Endothelial cell of umbilical vein (primary cell): ENCODE results near the gene MESP2. TPM values are rescaled to one million over a fixed set of nuclear protein-coding genes. Genes with fewer than 3 reads are reported as not detected.

Experiments used
- BruUV-seq: library from RNA; stranded (reverse); fragments of 400-500 nt; replicated peaks from 2 replicates; lab custom pipeline; 2021; lab: Mats Ljungman, UMichigan
- CTCF ChIA-PET: fragments of 300-600, 350-600 bp; sonication (Branson Sonifier 250); formaldehyde crosslinking; loops from one replicate; lab custom pipeline; 2021; ENCODE audit warnings: antibody characterized with exemption, inconsistent platforms; lab: Charles Lee
- POLR2A ChIA-PET: fragments of 300-600, 350-600 bp; sonication (Branson Sonifier 250); formaldehyde crosslinking; loops from one replicate; lab custom pipeline; 2021; ENCODE audit warnings: antibody characterized with exemption, inconsistent platforms; lab: Charles Lee
- DNase-seq: peaks from one replicate; pipeline ENCODE4 v3.0.0-alpha.2; 2011; ENCODE audit warnings: low read depth, low spot score
- FAIRE-seq: peaks from 2 replicates; lab custom pipeline; 2011; peaks lifted over from hg19 to GRCh38; lab: Jason Lieb, UNC
- H2AFZ ChIP-seq: 2 replicates; pipeline ENCODE4 v1.6.0; 2012; ENCODE audit warnings: low read depth, low read length, control low read depth, inconsistent platforms
- H3K27ac ChIP-seq: 2 replicates; pipeline ENCODE4 v1.5.1; 2011; ENCODE audit warnings: low read depth, mild to moderate bottlenecking, control low read depth, low read length, moderate library complexity; ENCODE audit not compliant: insufficient read depth
- H3K27me3 ChIP-seq, 2 experiments: 2 replicates each; pipeline versions ENCODE4 v1.6.0 to v1.6.1; 2011; ENCODE audit warnings: low read length in 2 of 2, mixed read lengths in 1 of 2; ENCODE audit not compliant: control insufficient read depth in 2 of 2, insufficient read depth in 2 of 2
- H3K36me3 ChIP-seq, 2 experiments: 2 replicates in 1 of 2; 3 replicates in 1 of 2; pipeline ENCODE4 v1.5.1; 2011; ENCODE audit warnings: low read length in 2 of 2, mild to moderate bottlenecking in 1 of 2, moderate library complexity in 1 of 2; ENCODE audit not compliant: control insufficient read depth in 2 of 2, insufficient read depth in 2 of 2; ENCODE audit errors: extremely low read depth in 1 of 2
- H3K4me1 ChIP-seq: 3 replicates; pipeline ENCODE4 v1.5.1; 2011; ENCODE audit warnings: mild to moderate bottlenecking, low read length; ENCODE audit not compliant: control insufficient read depth, insufficient read depth; ENCODE audit errors: extremely low read depth
- H3K4me2 ChIP-seq: 2 replicates; pipeline ENCODE4 v1.6.1; 2011; ENCODE audit warnings: low read length, control low read depth, mixed read lengths; ENCODE audit not compliant: insufficient read depth
- H3K4me3 ChIP-seq, 3 experiments: fragments of 200-600 bp in 1 of 3; sonication (generic), shearing (Covaris generic) in 1 of 3; replicated peaks in 1 of 3; 2 replicates each; pipeline ENCODE4 v1.5.1; 2011 to 2016; ENCODE audit warnings: control low read depth in 3 of 3, low read length in 3 of 3, mild to moderate bottlenecking in 2 of 3, inconsistent platforms in 1 of 3, low read depth in 1 of 3, moderate library complexity in 1 of 3; ENCODE audit not compliant: insufficient read depth in 1 of 3
- H3K79me2 ChIP-seq: 2 replicates; pipeline ENCODE4 v1.6.0; 2012; ENCODE audit warnings: low read length, inconsistent platforms; ENCODE audit not compliant: control insufficient read depth, insufficient read depth
- H3K9ac ChIP-seq: replicated peaks from 2 replicates; pipeline ENCODE3; 2011; ENCODE audit warnings: low read length, control low read depth; ENCODE audit not compliant: insufficient read depth; ENCODE audit errors: extremely low read depth
- H3K9me1 ChIP-seq: replicated peaks from 3 replicates; pipeline ENCODE4 v1.6.0; 2011; ENCODE audit warnings: mild to moderate bottlenecking, low read length; ENCODE audit not compliant: control insufficient read depth, insufficient read depth; ENCODE audit errors: extremely low read depth
- H3K9me3 ChIP-seq: replicated peaks from 2 replicates; pipeline ENCODE4 v1.5.1; 2012; ENCODE audit warnings: low read length, inconsistent platforms; ENCODE audit not compliant: control insufficient read depth, insufficient read depth
- H4K20me1 ChIP-seq: replicated peaks from 2 replicates; pipeline ENCODE3; 2011; ENCODE audit warnings: mild to moderate bottlenecking, low read length; ENCODE audit not compliant: control insufficient read depth, insufficient read depth; ENCODE audit errors: extremely low read depth
- MYC ChIP-seq: IDR thresholded peaks from one replicate; pipeline ENCODE4 v1.6.1; 2011; ENCODE audit warnings: mild to moderate bottlenecking, low read depth, low read length
- POLR2A ChIP-seq: IDR thresholded peaks from 2 replicates; pipeline ENCODE4 v1.6.1; 2012; ENCODE audit warnings: low read depth, mild to moderate bottlenecking, control low read depth, low read length
- POLR2AphosphoS5 ChIP-seq: IDR thresholded peaks from 2 replicates; pipeline ENCODE4 v1.6.1; 2012; ENCODE audit warnings: low read depth, mild to moderate bottlenecking, control low read depth, low read length, moderate library complexity; ENCODE audit not compliant: insufficient read depth
- dilution Hi-C: fragments of 300-500 bp; cut with MboI; formaldehyde crosslinking; loops from one replicate; pipeline ENCODE4 v1.15.0; 2019; ENCODE audit warnings: low sequenced_read_pairs; ENCODE audit not compliant: extremely low pct_ligation_motif_present
- intact Hi-C: fragments of 100-400 bp; cut with micrococcal nuclease; formaldehyde crosslinking; loops from one replicate; pipeline ENCODE4 v1.10.0; 2022
- polyA plus RNA-seq, 4 experiments: library from polyadenylated mRNA; depleted of rRNA in 3 of 4; stranded (reverse) in 3 of 4; unstranded in 1 of 4; fragments of >200 nt; gene quantifications; 2 replicates each; pipeline versions ENCODE4 v1.2.1 to v1.2.3, GENCODE V29; 2011 to 2012; ENCODE audit warnings: missing spikeins in 1 of 4
- total RNA-seq: library from RNA; stranded (reverse); gene quantifications from 2 replicates; pipeline ENCODE4 v1.2.3, GENCODE V29; 2021

Gene MESP2
- total and polyA plus RNA-seq, 2 donors (not counting 3 experiments of a cell fraction or from before 2014, with no cell fraction given), result 0.42 to 0.43 TPM

DNA sequence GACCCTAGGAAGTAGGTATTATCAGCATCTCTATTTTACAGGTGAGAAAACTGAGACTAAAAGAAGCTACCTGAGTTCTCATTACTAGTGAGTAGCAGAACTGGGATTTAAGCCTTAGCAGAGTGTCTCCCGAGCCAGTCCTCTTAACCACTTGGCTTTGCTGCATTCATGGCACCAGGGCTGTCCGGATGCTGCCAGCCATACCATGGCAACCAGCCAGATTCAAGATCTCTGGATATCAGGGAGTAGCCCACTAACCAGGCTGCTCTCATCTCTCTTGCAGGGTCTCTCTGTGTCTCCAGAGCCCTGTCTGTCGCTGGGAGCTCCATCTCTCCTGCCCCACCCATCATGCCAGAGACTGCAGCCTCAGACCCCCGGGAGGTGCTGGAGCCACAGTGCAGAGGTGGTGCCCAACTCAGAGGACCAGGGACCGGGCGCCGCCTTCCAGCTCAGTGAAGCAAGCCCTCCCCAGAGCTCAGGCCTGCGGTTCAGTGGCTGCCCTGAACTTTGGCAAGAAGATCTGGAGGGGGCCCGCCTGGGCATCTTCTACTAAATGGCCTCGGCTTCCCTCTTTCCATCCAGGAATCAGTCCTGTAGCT is 1.7 kb downstream of the MESP2 start:
- intact Hi-C loops, result loop anchor here (2.0 to 5.0 kb wide), 3 partner anchors 17 to 39 kb away; no protein-coding TSS in a partner anchor
- CTCF ChIA-PET, result interaction anchor here (1.1 to 2.4 kb wide), 4 partner anchors 17 to 110 kb away, joined by 3 to 17 read pairs (median 8); no protein-coding TSS in a partner anchor
- FAIRE-seq, result no peak

DNA sequence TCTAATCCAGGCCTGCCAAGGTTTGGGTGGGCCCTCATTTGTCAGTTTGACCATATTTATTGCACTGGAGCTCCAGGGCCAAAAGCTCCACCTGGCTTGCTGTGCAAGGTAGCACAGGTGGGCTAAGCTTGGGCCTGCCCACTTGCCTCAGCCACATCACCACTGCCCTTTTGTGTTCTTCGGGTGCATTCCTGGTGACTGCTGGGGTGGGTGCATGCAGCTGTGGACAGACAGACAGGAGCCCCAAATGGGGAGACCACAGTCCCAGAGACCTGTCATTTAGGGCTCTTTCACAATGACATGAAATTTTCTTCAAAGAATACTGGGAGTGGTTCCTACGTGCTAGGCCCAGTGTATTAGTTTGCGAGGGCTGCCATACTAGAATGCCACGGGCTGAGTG is 2.7 kb downstream of the MESP2 start:
- dilution Hi-C loops (no loop called here), intact Hi-C loops (loop anchor here (5.0 kb wide), 1 partner anchor 38 kb away; no protein-coding TSS in a partner anchor)
- DNase-seq (no peak), FAIRE-seq (no peak)
- no peaks in the 10 kb centered on the region for H3K27me3 ChIP-seq
- no peaks in the 10 kb centered on the region for H3K79me2 ChIP-seq
- TF ChIP-seq MYC (no peak), POLR2AphosphoS5 (no peak)
- no peak overlapping the region for H2AFZ ChIP-seq
- peaks cover 6% of the 10 kb centered on the region for H3K4me1 ChIP-seq
- H3K9me1 ChIP-seq, result no peaks in the 10 kb centered on the region
- ChIA-PET POLR2A (no interaction called here), CTCF (interaction anchor here (1.1 to 2.4 kb wide), 2 partner anchors 18 to 33 kb away, joined by 3 to 17 read pairs; no protein-coding TSS in a partner anchor)
- H4K20me1 ChIP-seq, result no peaks in the 10 kb centered on the region
- no peak overlapping the region for H3K9ac ChIP-seq
- no peak overlapping the region for H3K27ac ChIP-seq
- H3K9me3 ChIP-seq, result no peaks in the 10 kb centered on the region
- H3K4me2 ChIP-seq, result no peak overlapping the region
- H3K36me3 ChIP-seq, result no peaks in the 10 kb centered on the region
- BruUV-seq, result no TSS peak
- H3K4me3 ChIP-seq, result no peak overlapping the region

More for the DNA sequence above, 1.7 kb downstream of the MESP2 start:
- H3K27ac ChIP-seq, result no peak overlapping the region
- dilution Hi-C loops, result no loop called here
- no peaks in the 10 kb centered on the region for H3K9me1 ChIP-seq
- no peaks in the 10 kb centered on the region for H4K20me1 ChIP-seq
- H3K4me2 ChIP-seq, result no peak overlapping the region
- H3K4me3 ChIP-seq, result no peak overlapping the region
- H3K27me3 ChIP-seq, result no peaks in the 10 kb centered on the region
- POLR2A ChIA-PET, result no interaction called here
- H3K36me3 ChIP-seq, result no peaks in the 10 kb centered on the region
- H2AFZ ChIP-seq, result no peak overlapping the region
- H3K4me1 ChIP-seq, result peaks cover 6% of the 10 kb centered on the region
- H3K79me2 ChIP-seq, result no peaks in the 10 kb centered on the region
- no peak for TF ChIP-seq POLR2A
- no peak for DNase-seq
- H3K9ac ChIP-seq, result no peak overlapping the region
- no TSS peak for BruUV-seq
- no peaks in the 10 kb centered on the region for H3K9me3 ChIP-seq
